IMR-90 (cell line): ENCODE results near the gene SPON1. TPM values are rescaled to one million over a fixed set of nuclear protein-coding genes. Genes with fewer than 3 reads are reported as not detected.

Experiments
- ATAC-seq: fragments of 200-7000 bp; cut with Tn5 transposase; 2 replicates; pipeline ENCODE4 v1.9.1; 2020; ENCODE audit warnings: low read depth, mild to moderate bottlenecking, moderate library complexity
- BruUV-seq: library from RNA; stranded (reverse); fragments of 400-500 nt; replicated peaks from 2 replicates; lab custom pipeline; 2021; lab: Mats Ljungman, UMichigan
- CTCF ChIA-PET: fragments of 300-600 bp; formaldehyde crosslinking; extraction: SDS; loops from one replicate; lab custom pipeline; 2021; ENCODE audit warnings: antibody characterized with exemption; lab: Yijun Ruan, JAX
- POLR2A ChIA-PET: fragments of 300-600 bp; sonication (Branson Sonifier 250); formaldehyde crosslinking; loops from one replicate; lab custom pipeline; 2022; ENCODE audit warnings: antibody characterized with exemption; ENCODE audit not compliant: unreplicated experiment; lab: Charles Lee
- DNase-seq: peaks from one replicate; pipeline ENCODE4 v3.0.0; 2013
- H2AFZ ChIP-seq: replicated peaks from 2 replicates; pipeline ENCODE3; 2013; ENCODE audit warnings: low read length, mild to moderate bottlenecking; ENCODE audit not compliant: poor library complexity
- H2AK5ac ChIP-seq: 2 replicates; pipeline ENCODE4 v1.6.1; 2013; ENCODE audit warnings: low read depth, low read length, inconsistent platforms
- H2AK9ac ChIP-seq: replicated peaks from 2 replicates; pipeline ENCODE3; 2013; ENCODE audit warnings: mild to moderate bottlenecking, low read depth, low read length, moderate library complexity; ENCODE audit not compliant: poor library complexity
- H2BK120ac ChIP-seq: 2 replicates; pipeline ENCODE4 v1.6.1; 2013; ENCODE audit warnings: low read depth, low read length, inconsistent platforms
- H2BK15ac ChIP-seq: 3 replicates; pipeline ENCODE4 v1.6.1; 2013; ENCODE audit warnings: low read depth, low read length, inconsistent platforms
- H2BK20ac ChIP-seq: 2 replicates; pipeline ENCODE4 v1.6.1; 2013; ENCODE audit warnings: low read depth, mild to moderate bottlenecking, inconsistent platforms, low read length, moderate library complexity
- H2BK5ac ChIP-seq: 2 replicates; pipeline ENCODE4 v1.6.1; 2013; ENCODE audit warnings: mild to moderate bottlenecking, low read depth, low read length, inconsistent platforms; ENCODE audit not compliant: poor library complexity, severe bottlenecking
- H3K14ac ChIP-seq: replicated peaks from 2 replicates; pipeline ENCODE4 v1.6.1; 2013; ENCODE audit warnings: low read depth, low read length, inconsistent platforms
- H3K18ac ChIP-seq: 2 replicates; pipeline ENCODE4 v1.6.1; 2013; ENCODE audit warnings: low read depth, low read length, control low read depth
- H3K23ac ChIP-seq: 2 replicates; pipeline ENCODE4 v1.6.1; 2013; ENCODE audit warnings: low read depth, low read length, inconsistent platforms
- H3K27ac ChIP-seq: 2 replicates; pipeline ENCODE4 v1.5.1; 2013; ENCODE audit warnings: mild to moderate bottlenecking, control low read depth, low read length; ENCODE audit not compliant: insufficient read depth
- H3K27me3 ChIP-seq: 2 replicates; pipeline ENCODE4 v1.6.1; 2013; ENCODE audit warnings: low read length; ENCODE audit not compliant: control insufficient read depth, insufficient read depth
- H3K36me3 ChIP-seq: 2 replicates; pipeline ENCODE4 v1.6.1; 2013; ENCODE audit warnings: low read length, mixed read lengths; ENCODE audit not compliant: control insufficient read depth, insufficient read depth
- H3K4ac ChIP-seq: 2 replicates; pipeline ENCODE4 v1.6.1; 2013; ENCODE audit warnings: low read depth, low read length, inconsistent platforms
- H3K4me1 ChIP-seq: 2 replicates; pipeline ENCODE4 v1.6.1; 2013; ENCODE audit warnings: low read length, mixed read lengths; ENCODE audit not compliant: control insufficient read depth, insufficient read depth
- H3K4me2 ChIP-seq: 2 replicates; pipeline ENCODE4 v1.6.1; 2013; ENCODE audit warnings: low read depth, mild to moderate bottlenecking, control low read depth, low read length, moderate library complexity
- H3K4me3 ChIP-seq: 2 replicates; pipeline ENCODE4 v1.5.1; 2013; ENCODE audit warnings: low read depth, mild to moderate bottlenecking, control low read depth, low read length, moderate library complexity; ENCODE audit not compliant: insufficient read depth
- H3K56ac ChIP-seq: 2 replicates; pipeline ENCODE4 v1.6.1; 2013; ENCODE audit warnings: low read length, inconsistent platforms; ENCODE audit not compliant: insufficient read depth; ENCODE audit errors: extremely low read depth
- H3K79me1 ChIP-seq, 2 experiments: 2 replicates each; pipeline ENCODE4 v1.6.1; 2013; ENCODE audit warnings: low read length in 2 of 2, inconsistent platforms in 1 of 2, low read depth in 1 of 2
- H3K9ac ChIP-seq: 2 replicates; pipeline ENCODE4 v1.6.1; 2013; ENCODE audit warnings: low read depth, low read length, control low read depth
- H3K9me1 ChIP-seq: 2 replicates; pipeline ENCODE4 v1.6.1; 2013; ENCODE audit warnings: low read length, inconsistent platforms; ENCODE audit not compliant: insufficient read depth
- H3K9me3 ChIP-seq: 2 replicates; pipeline ENCODE4 v1.6.1; 2013; ENCODE audit warnings: low read length; ENCODE audit not compliant: control insufficient read depth, insufficient read depth
- H4K20me1 ChIP-seq: 2 replicates; pipeline ENCODE4 v1.6.1; 2013; ENCODE audit warnings: low read length, inconsistent platforms; ENCODE audit not compliant: insufficient read depth
- H4K5ac ChIP-seq: 2 replicates; pipeline ENCODE4 v1.6.1; 2013; ENCODE audit warnings: mild to moderate bottlenecking, low read depth, low read length, control low read depth
- H4K8ac ChIP-seq, 2 experiments: 2 replicates each; pipeline ENCODE4 v1.6.1; 2013; ENCODE audit warnings: low read depth in 2 of 2, low read length in 2 of 2, control low read depth in 1 of 2, inconsistent platforms in 1 of 2
- H4K91ac ChIP-seq: 2 replicates; pipeline ENCODE4 v1.6.1; 2013; ENCODE audit warnings: low read depth, low read length, inconsistent platforms; ENCODE audit not compliant: insufficient read depth
- BHLHE40 ChIP-seq: fragments of 150-350 bp; IDR thresholded peaks from 2 replicates; pipeline ENCODE4 v1.6.1; 2016; ENCODE audit warnings: mild to moderate bottlenecking, low read depth, low read length
- CEBPB ChIP-seq: IDR thresholded peaks from 2 replicates; pipeline ENCODE4 v1.6.1; 2012; ENCODE audit warnings: low read depth, low read length, improper control_type of control experiment
- CHD1 ChIP-seq: IDR thresholded peaks from 2 replicates; pipeline ENCODE4 v1.6.1; 2012; ENCODE audit warnings: low read depth, low read length, improper control_type of control experiment
- CTCF ChIP-seq: conservative IDR thresholded peaks from 2 replicates; pipeline ENCODE4 v1.5.1; 2012; ENCODE audit warnings: mild to moderate bottlenecking, low read depth, low read length, improper control_type of control experiment
- ELK1 ChIP-seq: fragments of 150-350 bp; IDR thresholded peaks from 2 replicates; pipeline ENCODE4 v1.6.1; 2016; ENCODE audit warnings: low read depth, mild to moderate bottlenecking, low read length, moderate library complexity, borderline replicate concordance
- FOS ChIP-seq: fragments of 150-350 bp; IDR thresholded peaks from 2 replicates; pipeline ENCODE4 v1.6.1; 2016; ENCODE audit warnings: low read depth, low read length
- MAFK ChIP-seq: IDR thresholded peaks from 2 replicates; pipeline ENCODE4 v1.6.1; 2012; ENCODE audit warnings: low read depth, low read length, improper control_type of control experiment
- MAZ ChIP-seq: IDR thresholded peaks from 2 replicates; pipeline ENCODE4 v1.6.1; 2012; ENCODE audit warnings: low read depth, mild to moderate bottlenecking, low read length, improper control_type of control experiment, moderate library complexity, borderline replicate concordance
- MXI1 ChIP-seq: IDR thresholded peaks from 2 replicates; pipeline ENCODE4 v1.6.1; 2012; ENCODE audit warnings: low read depth, mild to moderate bottlenecking, low read length, moderate library complexity, borderline replicate concordance
- NFE2L2 ChIP-seq: fragments of 150-350 bp; IDR thresholded peaks from 2 replicates; pipeline ENCODE4 v1.6.1; 2016; ENCODE audit warnings: low read depth, mild to moderate bottlenecking, low read length
- POLR2A ChIP-seq: IDR thresholded peaks from 2 replicates; pipeline ENCODE4 v1.6.1; 2012; ENCODE audit warnings: mild to moderate bottlenecking, low read depth, low read length
- RAD21 ChIP-seq: IDR thresholded peaks from 2 replicates; pipeline ENCODE4 v1.6.1; 2012; ENCODE audit warnings: low read length, improper control_type of control experiment
- RFX5 ChIP-seq: IDR thresholded peaks from 2 replicates; pipeline ENCODE4 v1.8.0; 2012; ENCODE audit warnings: low read depth, mild to moderate bottlenecking, low read length, moderate library complexity
- SMC3 ChIP-seq: fragments of 150-350 bp; IDR thresholded peaks from 2 replicates; pipeline ENCODE4 v1.6.1; 2016; ENCODE audit warnings: low read depth, mild to moderate bottlenecking, antibody characterized with exemption, low read length, moderate library complexity
- WGBS, 2 experiments: methylation state at CpG; one replicate each; pipeline versions ENCODE4 v1.1.5 to v1.1.7; 2013; ENCODE audit warnings: missing lambda C conversion rate in 2 of 2; ENCODE audit not compliant: insufficient read length in 1 of 2; ENCODE audit errors: extremely low coverage in 2 of 2; 5-methylcytosine and 5-hydroxymethylcytosine counted together
- dilution Hi-C: fragments of 300-500 bp; cut with HindIII; formaldehyde crosslinking; loops from one replicate; pipeline ENCODE4 v1.14.3; 2018; ENCODE audit warnings: low sequenced_read_pairs; ENCODE audit not compliant: unreplicated experiment
- in situ Hi-C: fragments of 300-500 bp; cut with MboI; formaldehyde crosslinking; loops from 3 replicates; pipeline ENCODE4 v1.14.3; 2019; ENCODE audit warnings: low sequenced_read_pairs, inconsistent platforms, mixed read lengths
- intact Hi-C: fragments of 100-400 bp; cut with micrococcal nuclease; formaldehyde crosslinking; loops from 2 replicates; pipeline ENCODE4 v1.10.0; 2022
- polyA plus RNA-seq, 3 experiments: library from polyadenylated mRNA; depleted of rRNA; stranded (reverse); fragments of >200 nt; gene quantifications; 2 replicates each; pipeline ENCODE4 v1.2.3, GENCODE V29; 2012; ENCODE audit warnings: low replicate concordance in 1 of 3
- total RNA-seq: library from RNA; depleted of rRNA; stranded (reverse); fragments of >200 nt; gene quantifications from 2 replicates; pipeline ENCODE4 v1.2.3, GENCODE V29; 2012
- TF ChIP-seq, protein P1 (sequence below): fragments of 150-350 bp; IDR thresholded peaks from 2 replicates; pipeline ENCODE4 v1.6.1; 2017; ENCODE audit warnings: mild to moderate bottlenecking, antibody characterized with exemption, low read length, low read depth

SPON1 gene
- total and polyA plus RNA-seq, 2 of the 4 experiments (the other 2 are of a cell fraction): 0.62 to 0.72 TPM

DNA sequence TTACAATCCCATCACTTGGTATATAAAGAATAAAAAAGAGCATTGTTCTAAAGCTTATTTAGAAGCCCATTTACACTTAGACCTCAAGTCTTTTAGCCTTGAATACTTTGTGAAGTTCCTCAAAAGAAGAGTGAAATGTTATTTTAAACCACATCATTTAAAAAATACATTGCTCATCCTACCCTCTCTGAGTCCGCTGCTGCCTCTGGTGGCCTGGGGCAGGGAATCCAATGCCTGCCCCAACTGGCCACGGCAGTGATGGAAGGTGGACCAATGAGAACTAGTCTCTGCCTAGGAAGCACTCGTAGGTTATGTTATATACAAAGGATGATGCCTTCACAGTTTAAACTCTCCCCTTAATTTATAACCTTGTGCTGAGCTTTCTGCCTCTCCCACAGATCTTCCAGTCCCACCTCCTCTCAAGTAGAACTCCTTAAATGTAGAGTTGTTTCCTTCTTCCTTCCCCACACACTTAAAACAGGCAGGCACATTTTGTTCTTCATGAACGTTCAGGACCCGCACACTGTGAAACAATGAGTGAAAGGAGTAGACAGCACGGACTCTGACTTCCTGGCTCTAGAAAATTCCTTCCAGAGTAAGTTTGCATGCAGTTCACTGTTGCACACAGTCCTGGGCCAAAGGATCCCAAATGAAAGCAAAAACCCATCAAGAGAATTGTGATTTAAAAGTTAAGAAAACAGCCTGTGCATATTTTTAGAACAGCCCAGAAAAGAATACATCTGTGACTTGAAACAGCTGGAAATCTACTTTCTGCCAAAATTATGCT is 228.7 kb downstream of the SPON1 start:
- no peak overlapping the region for H2AFZ ChIP-seq
- no peak overlapping the region for H4K8ac ChIP-seq
- no peaks in the 10 kb centered on the region; the same call in 1 of the 2 replicates for H3K27me3 ChIP-seq
- no peak overlapping the region for H3K56ac ChIP-seq
- dilution Hi-C loops: no loop called here
- no peak overlapping the region; the same call in 1 of the 2 replicates for H3K18ac ChIP-seq
- no peaks in the 10 kb centered on the region for H4K20me1 ChIP-seq
- H2BK20ac ChIP-seq: no peak overlapping the region
- H3K9ac ChIP-seq: no peak overlapping the region
- DNase-seq: no peak
- in situ Hi-C loops: no loop called here
- H4K5ac ChIP-seq: no peak overlapping the region
- H2BK5ac ChIP-seq: no peak overlapping the region
- no peak overlapping the region; the same call in 1 of the 2 replicates for H3K4me2 ChIP-seq
- H3K23ac ChIP-seq: no peak overlapping the region
- ATAC-seq: no peak; the same call in 1 of the 2 replicates
- H2AK9ac ChIP-seq: no peak overlapping the region
- no CpG with 5 or more reads among the region's 6 CpGs for WGBS, 2 experiments
- ChIA-PET CTCF (no interaction called here), POLR2A (no interaction called here)
- no peak overlapping the region for H2AK5ac ChIP-seq
- no peaks in the 10 kb centered on the region for H3K36me3 ChIP-seq
- no TSS peak for BruUV-seq
- H2BK15ac ChIP-seq: no peak overlapping the region
- peak overlapping the region; percentile 44; the same call in 1 of the 2 replicates for H3K27ac ChIP-seq
- H3K9me1 ChIP-seq: no peaks in the 10 kb centered on the region
- no peaks in the 10 kb centered on the region for H3K4me1 ChIP-seq
- intact Hi-C loops: no loop called here
- H4K91ac ChIP-seq: no peak overlapping the region
- no peak overlapping the region for H3K14ac ChIP-seq
- no peaks in the 10 kb centered on the region for H3K9me3 ChIP-seq
- no peaks in the 10 kb centered on the region for H3K79me1 ChIP-seq
- no peak overlapping the region for H3K4me3 ChIP-seq
- no peak overlapping the region for H2BK120ac ChIP-seq
- H3K4ac ChIP-seq: no peak overlapping the region
- TF ChIP-seq CTCF (no peak), RAD21 (no peak), ELK1 (no peak), MAZ (no peak), SMC3 (no peak), MXI1 (no peak), NFE2L2 (no peak), RFX5 (no peak), CHD1 (no peak), POLR2A (no peak), CEBPB (no peak), FOS (no peak), MAFK (no peak), BHLHE40 (no peak)
- TF ChIP-seq, protein P1, sequence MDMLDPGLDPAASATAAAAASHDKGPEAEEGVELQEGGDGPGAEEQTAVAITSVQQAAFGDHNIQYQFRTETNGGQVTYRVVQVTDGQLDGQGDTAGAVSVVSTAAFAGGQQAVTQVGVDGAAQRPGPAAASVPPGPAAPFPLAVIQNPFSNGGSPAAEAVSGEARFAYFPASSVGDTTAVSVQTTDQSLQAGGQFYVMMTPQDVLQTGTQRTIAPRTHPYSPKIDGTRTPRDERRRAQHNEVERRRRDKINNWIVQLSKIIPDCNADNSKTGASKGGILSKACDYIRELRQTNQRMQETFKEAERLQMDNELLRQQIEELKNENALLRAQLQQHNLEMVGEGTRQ: no peak
